NCI-H2081 (cell line): ENCODE results near the gene CYP4F3.
"Not testable (repeated sequence)": the region's sequence is repeated elsewhere in the genome, so short reads cannot be mapped to it uniquely, and the experiment has no call there.

Experiments
- DNase-seq, 2 experiments: peaks; one replicate each; lab custom pipeline; 2025; lab: John Stamatoyannopoulos, UW

The CYP4F3 gene, protein sequence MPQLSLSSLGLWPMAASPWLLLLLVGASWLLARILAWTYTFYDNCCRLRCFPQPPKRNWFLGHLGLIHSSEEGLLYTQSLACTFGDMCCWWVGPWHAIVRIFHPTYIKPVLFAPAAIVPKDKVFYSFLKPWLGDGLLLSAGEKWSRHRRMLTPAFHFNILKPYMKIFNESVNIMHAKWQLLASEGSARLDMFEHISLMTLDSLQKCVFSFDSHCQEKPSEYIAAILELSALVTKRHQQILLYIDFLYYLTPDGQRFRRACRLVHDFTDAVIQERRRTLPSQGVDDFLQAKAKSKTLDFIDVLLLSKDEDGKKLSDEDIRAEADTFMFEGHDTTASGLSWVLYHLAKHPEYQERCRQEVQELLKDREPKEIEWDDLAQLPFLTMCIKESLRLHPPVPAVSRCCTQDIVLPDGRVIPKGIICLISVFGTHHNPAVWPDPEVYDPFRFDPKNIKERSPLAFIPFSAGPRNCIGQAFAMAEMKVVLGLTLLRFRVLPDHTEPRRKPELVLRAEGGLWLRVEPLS

DNA sequence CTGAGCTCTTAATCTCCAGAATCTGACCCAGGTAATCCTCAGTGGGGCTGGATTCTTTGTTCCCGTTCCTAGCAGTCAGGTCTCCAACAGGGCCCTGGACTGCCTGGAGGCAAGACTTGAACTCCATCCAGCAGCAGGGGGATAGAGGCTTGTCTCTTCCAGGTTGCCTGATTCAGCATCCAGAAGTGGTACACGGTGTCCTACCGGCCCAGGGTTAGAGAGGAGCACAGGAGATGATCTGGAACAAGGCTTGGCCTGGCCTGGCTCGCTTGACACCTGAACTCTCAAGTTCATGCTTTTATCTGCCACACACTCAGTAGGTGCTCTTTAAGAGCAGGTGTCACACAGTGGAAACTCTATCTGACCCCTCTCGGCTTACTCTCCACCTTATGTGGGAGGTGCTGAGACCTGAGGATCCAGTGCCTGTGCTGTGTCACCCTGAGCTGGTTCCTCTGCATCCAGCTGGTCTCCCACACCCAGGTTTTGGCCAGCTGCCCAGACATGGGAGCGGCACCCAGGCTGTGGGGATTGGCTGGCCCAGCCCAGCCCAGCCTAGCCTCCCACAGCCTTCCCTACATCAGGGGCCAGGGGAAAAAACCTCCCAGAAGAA, at the start of gene CYP4F3:
Gene CYP4F3, plus strand, starts transcription at position 604 of the 610 bp plus-strand sequence. CDS start 519 bp downstream, outside the sequence.
- peak in 1 of 2 experiments; percentile 25 for DNase-seq

DNA sequence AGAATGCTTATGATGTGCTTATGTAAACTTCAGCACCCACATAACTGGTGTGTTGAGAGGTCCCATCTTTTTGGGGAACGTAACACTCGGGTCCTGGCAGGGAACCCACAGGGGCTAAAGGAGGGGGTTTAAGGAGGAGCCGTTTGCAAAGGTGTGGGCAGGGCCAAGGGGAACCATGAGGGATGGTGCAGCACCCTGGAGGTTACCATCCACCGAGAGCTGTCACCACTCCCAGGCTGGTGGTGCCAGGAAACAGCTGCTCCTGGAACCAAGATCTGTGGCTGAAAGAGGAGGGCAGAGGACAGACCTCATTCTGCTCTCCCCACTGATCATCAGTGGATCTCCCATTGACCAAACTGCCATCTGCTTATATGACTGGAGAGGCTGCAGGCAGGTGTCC, 48.9 kb upstream of the CYP4F3 start:
- DNase-seq, result no peak

DNA sequence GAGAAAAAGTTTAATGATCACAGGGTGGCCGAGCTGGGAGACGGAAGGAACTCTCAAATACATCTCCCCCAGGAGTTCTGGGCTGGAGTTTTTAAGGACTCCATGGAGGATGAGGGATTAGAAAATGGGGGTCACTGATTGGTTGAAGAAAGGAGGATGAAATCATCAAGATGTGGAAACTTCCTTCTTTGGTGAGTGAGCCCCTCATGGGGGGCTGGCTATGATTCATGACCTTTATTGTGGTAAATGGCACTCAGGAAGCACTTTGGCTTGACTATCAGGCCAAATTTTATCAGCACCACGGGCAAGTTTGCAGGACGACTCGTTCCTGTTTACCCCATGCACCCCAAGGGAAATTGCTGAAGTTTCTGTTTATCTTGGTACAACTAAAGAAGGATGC, 48.2 kb upstream of the CYP4F3 start:
- not testable (repeated sequence) for DNase-seq

DNA sequence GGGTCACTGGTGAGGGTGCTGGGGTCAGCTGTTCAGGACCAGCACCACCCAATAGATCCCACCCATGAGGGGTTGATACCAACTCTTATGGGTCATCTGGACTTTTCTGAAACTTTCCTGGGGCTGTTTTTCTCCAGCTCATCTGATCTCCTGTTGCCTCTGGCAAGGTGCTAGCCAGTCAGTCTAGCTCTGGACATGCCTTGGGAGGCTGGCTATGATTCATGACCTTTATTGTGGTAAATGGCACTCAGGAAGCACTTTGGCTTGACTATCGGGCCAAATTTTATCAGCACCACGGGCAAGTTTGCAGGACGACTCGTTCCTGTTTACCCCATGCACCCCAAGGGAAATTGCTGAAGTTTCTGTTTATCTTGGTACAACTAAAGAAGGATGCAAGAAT, 46.9 kb upstream of the CYP4F3 start:
- DNase-seq, result not testable (repeated sequence)

DNA sequence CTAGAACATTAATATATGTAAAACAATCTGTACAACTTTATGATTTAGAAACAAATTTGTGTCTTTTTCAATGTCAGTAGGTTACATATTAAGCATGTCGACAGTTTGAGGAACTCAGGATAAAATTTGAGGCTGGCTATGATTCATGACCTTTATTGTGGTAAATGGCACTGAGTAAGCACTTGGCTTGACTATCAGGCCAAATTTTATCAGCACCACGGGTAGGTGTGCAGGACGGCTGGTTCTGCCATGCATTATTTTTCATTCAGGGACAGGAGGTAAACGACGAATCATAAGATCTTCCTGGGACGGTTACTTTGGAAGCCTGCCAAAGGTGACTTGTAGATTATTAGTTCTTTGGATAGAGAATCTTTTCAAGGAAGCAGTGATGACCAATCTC, 45.6 kb upstream of the CYP4F3 start:
- DNase-seq, result no peak

DNA sequence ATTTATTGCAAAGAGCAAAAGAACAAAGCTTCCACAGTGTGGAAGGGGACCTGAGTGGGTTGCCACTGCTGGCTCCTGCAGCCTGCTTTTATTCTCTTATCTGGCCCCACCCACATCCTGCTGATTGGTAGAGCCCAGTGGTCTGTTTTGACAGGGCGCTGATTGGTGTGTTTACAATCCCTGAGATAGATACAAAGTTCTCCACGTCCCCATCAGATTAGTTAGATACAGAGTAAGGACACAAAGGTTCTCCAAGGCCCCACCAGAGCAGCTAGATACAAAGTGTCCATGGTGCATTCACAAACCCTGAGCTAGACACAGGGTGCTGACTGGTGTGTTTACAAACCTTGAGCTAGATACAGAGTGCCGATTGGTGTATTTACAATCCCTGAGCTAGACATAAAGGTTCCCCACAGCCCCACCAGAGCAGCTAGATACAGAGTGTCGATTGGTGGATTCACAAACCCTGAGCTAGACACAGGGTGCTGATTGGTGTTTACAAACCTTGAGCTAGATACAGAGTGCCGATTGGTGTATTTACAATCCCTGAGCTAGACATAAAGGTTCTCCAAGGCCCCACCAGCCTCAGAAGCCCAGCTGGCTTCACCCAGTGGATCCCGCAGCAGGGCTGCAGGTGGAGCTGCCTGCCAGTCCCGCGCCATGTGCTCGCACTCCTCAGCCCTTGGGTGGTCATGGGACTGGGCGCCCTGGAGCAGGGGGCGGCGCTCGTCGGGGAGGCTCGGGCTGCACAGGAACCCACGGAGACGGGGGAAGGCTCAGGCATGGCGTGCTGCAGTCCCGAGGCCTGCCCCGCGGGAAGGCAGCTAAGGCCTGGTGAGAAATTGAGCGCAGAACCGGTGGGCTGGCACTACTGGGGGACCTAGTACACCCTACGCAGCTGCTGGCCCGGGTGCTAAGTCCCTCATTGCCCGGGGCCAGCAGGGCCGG, 32.4 kb upstream of the CYP4F3 start:
- DNase-seq, result not testable (repeated sequence)

DNA sequence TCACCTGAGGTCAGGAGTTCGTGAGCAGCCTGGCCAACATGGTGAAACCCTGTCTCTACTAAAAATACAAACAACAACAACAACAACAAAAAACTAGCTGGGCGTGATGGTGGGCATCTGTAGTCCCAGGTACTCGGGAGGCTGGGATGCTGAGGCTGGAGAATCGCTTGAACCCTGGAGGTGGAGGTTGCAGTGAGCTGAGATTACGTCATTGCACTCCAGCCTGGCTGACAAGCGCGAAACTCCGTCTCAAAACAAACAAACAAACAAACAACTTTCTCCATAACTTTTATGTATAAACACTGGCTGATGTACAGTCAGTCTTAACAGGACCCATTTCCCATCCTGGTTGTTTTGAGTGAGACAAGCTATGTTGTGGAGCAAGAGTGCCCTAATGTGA, 31.4 kb upstream of the CYP4F3 start:
- DNase-seq, result no peak

DNA sequence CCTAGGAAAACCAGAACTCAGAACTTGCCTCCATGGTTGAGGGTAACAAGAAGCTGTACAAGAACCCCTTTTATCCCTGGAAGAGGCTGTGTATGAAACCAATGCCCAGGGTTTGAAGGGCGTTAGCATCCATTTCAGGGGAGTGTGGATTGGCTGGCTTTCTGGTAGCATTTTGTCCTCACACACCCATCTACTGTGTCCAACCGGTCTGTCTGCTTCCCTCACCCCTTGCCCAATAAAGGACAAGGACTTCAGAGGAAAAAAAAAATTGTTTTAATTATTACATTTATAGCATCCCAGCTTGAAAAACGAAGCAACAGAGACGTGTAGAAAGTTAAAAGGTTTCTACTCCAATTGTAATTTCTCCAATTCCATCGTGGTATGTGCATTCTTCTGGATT, 28.4 kb upstream of the CYP4F3 start:
- DNase-seq, result no peak

DNA sequence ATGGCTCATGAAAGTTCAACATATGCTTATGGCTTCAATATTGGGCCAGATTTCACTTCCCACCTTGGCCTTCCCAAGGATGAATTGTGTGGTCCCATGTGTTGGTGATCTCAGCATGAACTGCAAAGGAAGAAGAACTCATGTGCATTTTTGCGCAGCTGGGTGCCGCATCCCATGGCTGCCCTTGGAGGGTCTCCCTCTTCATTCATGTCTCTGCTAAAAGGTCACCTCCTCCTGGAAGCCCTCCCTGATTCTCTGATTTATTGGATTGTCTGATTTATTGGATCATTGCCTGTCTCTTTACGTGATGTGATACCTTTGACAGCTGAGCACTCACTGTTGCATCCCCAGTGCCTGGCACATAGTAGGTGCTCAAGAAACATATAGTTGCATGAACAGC, 27.4 kb upstream of the CYP4F3 start:
- DNase-seq, result no peak

DNA sequence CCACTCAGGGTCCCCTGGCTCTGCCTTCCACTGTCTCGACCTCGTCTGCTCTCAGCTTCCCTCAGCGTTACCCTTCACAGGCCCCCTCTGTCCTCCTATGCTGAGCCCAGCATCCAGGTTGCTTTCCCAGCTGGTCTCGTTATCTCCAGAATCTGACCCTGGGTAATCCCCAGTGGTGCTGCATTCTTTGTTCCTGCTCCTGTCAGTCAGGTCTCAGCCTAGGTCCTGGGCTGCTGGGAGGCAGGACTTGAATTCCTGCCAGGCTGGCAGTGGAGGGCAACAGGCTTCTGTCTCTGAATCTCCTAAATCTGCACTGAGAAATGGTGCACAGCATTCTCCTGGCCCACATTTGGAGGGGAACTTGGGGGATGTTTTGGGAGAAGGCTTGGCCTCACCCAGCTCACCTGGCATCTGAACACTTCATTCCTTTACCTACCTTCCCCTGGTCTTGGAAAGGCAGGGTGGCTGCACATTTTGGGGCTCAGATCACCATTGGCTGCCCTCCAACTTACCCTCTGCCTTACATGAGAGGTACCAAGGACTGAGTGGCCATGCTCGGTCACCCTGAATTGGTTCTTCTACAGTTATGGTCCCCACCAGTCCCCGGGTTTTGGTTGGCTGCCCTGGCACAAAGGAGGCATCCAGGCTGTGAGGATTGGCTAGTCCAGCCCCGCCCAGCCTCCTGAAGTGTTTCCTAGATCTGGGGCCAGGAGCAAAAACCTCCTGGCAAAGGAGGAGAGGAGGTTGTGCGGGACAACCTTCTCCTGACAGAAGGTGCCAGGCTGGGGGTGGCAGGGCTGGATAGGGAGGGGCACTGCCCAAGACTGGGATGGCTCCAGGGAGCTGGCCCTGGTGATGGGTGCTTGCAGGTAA, 26.0 kb upstream of the CYP4F3 start, which contains the start of gene CYP4F8:
Gene CYP4F8, plus strand, starts transcription at position 712 of the 873 bp plus-strand sequence. CDS start 399 bp downstream, outside the sequence.
- no peak for DNase-seq

DNA sequence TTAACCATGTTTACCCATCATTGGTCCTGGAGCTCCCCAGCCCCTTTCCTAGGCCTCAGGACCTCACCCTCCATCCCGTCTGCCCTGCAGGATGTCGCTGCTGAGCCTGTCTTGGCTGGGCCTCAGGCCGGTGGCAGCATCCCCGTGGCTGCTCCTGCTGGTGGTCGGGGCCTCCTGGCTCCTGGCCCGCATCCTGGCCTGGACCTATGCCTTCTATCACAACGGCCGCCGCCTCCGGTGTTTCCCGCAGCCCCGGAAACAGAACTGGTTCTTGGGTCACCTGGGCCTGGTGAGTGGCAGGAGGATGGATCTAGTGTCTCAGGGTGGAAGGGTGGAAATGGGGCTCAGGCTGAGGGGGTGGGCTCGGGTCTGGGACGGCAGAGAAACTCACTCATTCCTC, 25.2 kb upstream of the CYP4F3 start:
- no peak for DNase-seq

DNA sequence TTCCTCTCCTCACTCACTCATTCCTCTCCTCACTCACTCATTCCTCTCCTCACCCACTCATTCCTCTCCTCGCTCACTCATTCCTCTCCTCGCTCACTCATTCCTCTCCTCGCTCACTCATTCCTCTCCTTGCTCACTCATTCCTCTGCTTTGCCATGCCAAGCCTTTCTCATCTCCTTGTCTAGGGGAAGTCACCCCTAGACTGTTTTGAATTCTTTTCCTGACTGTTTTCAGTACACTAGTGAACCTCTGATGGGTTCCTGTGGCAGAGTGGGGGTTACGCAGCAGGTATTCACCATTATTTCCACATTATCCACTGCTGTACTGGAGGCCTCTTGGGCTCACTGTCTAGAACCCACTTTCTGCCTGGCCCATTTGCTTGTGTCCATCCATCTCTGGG, 24.5 kb upstream of the CYP4F3 start:
- no peak for DNase-seq

DNA sequence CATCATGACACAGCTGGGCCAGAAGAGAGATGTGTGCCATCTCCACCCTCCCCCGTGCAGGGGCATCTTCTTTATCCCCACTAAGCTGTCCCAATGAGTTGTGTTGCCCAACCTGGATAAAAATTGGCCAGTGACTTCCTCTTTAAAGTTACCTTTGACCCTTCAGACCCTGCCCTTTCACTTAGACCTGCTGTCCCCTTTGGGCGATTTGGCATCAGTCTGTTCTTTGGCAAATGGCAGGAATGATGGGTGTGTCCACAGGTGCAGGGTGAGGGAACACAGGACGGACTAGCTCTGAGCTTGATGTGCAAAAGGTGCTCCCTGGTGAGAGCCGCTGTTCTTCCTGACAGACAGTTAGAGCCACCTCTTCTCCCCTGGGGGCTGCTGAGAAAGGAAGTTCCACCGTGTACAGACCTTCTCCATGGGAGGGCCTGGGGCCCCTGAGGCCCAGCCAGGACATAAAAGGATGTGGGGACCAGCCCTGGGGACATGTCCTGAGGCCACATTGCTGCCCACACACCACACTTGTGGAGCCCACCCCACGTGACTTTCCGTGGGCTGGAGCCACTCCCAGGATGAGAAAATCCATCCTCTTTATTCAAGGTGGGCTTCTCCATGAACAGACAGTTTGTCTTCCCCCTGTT, 23.9 kb upstream of the CYP4F3 start:
- no peak for DNase-seq

DNA sequence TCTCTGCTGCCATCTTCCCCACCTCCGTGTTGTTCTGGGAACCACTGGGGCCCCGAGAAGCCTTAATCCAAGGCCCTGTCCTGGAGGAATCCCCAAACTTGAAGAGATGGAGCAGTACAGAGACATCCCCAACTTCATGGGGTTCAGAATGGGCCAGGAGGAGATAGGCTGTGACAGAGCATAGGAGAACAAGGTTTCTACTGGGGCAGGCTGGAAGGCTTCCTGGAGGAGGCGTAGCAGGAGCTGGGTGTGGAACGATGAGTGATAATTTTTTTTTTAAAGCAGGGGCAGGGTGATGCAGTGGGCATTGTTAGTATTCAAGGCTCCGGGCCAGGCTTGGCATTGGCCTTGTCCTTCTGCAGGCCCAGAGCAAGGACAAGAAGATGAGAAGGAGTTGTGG, 22.4 kb upstream of the CYP4F3 start:
- no peak for DNase-seq

DNA sequence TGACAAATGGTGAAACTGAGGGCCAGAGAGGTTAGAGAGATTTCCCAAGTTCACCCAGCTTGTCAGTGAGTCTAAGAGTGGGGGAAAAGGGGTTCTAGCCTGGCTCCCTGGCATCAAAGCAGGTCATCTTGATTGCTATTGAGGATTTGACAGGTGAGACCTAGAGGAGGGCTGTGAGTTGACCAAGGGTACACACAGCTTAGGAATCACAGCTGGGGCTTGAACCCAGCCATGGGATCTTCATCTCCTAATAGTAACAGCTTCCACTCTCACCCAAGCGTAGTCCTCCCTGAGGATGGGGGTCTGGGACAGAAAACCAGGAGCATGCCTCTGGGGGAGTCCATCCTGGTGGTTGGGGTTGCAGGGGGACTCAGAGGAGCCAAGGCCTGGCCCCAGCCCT, 18.9 kb upstream of the CYP4F3 start:
- no peak for DNase-seq

DNA sequence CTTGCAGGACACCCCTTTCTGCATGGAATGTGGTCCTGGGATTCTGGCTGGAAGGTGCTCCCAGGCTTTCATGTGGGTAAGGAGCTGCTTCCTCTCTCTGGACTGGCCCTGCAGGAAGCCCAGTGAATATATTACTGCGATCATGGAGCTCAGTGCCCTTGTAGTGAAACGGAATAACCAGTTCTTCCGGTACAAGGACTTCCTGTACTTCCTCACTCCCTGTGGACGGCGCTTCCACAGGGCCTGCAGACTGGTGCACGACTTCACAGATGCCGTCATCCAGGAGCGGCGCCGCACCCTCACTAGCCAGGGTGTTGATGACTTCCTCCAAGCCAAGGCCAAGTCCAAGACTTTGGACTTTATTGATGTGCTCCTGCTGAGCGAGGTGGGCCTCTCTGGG, 17.7 kb upstream of the CYP4F3 start:
- no peak for DNase-seq

DNA sequence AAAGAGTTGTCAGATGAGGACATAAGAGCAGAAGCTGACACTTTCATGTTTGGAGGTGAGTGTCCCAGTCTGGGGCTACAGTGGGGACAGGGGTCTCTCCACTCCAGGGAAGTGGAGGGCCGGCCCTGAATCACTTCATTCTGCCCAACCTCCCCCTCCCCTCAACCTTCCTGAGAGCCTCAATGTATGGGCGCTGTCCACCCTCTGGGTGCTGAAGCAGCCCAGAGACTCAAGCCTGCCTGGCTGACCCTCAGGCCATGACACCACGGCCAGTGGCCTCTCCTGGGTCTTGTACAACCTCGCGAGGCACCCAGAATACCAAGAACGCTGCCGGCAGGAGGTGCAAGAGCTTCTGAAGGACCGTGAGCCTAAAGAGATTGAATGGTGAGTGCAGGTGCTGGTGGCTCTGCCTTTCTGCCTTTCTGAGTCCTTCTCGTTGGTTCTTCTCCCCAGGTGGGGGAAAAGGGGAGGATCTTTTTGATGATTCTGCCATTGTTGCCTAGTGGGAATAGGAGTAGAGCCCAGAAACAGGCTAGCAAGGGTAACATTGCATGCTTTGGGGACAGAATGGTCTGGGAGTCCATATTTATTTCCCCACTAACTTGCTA, 16.9 kb upstream of the CYP4F3 start:
- no peak for DNase-seq

DNA sequence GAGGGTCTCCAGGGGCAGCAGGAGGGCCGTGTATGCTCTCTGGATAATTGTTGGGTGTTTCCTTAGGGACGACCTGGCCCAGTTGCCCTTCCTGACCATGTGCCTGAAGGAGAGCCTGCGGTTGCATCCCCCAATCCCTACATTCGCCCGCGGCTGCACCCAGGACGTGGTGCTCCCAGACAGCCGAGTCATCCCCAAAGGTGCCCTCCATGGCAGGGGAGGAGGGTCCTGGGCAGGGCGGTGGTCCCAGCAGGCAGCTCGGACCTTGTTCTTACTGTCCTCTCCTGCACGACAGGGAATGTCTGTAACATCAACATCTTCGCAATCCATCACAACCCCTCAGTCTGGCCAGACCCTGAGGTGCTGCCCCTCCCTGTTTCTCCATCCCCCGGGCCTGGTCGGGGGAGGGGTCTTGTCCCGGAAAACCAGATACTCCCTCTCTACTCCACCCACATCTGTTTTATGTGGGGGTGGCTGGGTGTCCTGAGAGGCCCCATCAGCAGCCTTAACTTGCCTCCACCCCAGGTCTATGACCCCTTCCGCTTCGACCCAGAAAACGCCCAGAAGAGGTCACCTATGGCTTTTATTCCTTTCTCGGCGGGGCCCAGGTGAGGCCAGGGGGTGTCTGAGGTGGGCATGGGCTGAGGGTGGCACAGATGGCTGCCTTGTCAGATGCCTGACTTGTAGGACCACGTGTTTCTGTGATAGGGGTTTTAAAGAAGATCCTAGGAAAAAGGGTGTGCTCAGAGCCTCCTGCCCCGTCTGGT, 12.3 kb upstream of the CYP4F3 start:
- no peak for DNase-seq
